A549 (cell line): ENCODE results near the gene DGKA. TPM values are rescaled to one million over a fixed set of nuclear protein-coding genes. Genes with fewer than 3 reads are reported as not detected.

Source experiments
- ATAC-seq, 2 experiments: fragments of 200-7000 bp in 1 of 2; fragments of >200 bp in 1 of 2; cut with Nextera tagmentation in 1 of 2; cut with Tn5 transposase in 1 of 2; 3 replicates each; pipeline versions ENCODE4 v1.8.0 to v1.9.1; 2018 to 2020; ENCODE audit warnings: mild to moderate bottlenecking in 1 of 2, moderate library complexity in 1 of 2
- CTCF ChIA-PET: fragments of 300-600 bp; sonication (Branson Sonifier 250); formaldehyde crosslinking; extraction: SDS; loops from one replicate; lab custom pipeline; 2021; ENCODE audit warnings: antibody characterized with exemption, inconsistent platforms; lab: Yijun Ruan, JAX
- POLR2A ChIA-PET: fragments of 350-600 bp; formaldehyde crosslinking; extraction: SDS; loops from one replicate; lab custom pipeline; 2021; ENCODE audit warnings: antibody characterized with exemption, inconsistent platforms; lab: Yijun Ruan, JAX
- DNase-seq, 2 experiments: peaks; one replicate each; pipeline versions ENCODE4 v3.0.0 to v3.0.0-alpha.2; 2011 to 2016; ENCODE audit warnings: low read depth in 1 of 2, low spot score in 1 of 2
- FAIRE-seq: peaks from 2 replicates; lab custom pipeline; 2011; peaks lifted over from hg19 to GRCh38; lab: Jason Lieb, UNC
- H3K27ac ChIP-seq, 2 experiments: fragments of >200 bp; sonication (Bioruptor Twin); formaldehyde crosslinking; 3 replicates each; pipeline ENCODE4 v1.5.1; 2016 to 2017
- H3K4me1 ChIP-seq: fragments of >200 bp; sonication (Bioruptor Twin); formaldehyde crosslinking; 3 replicates; pipeline ENCODE4 v1.6.1; 2016
- H3K4me2 ChIP-seq: fragments of >200 bp; sonication (Bioruptor Twin); formaldehyde crosslinking; 3 replicates; pipeline ENCODE4 v1.6.1; 2016
- H3K4me3 ChIP-seq: fragments of >200 bp; sonication (Bioruptor Twin); formaldehyde crosslinking; 3 replicates; pipeline ENCODE4 v1.5.1; 2016
- H3K9me3 ChIP-seq: fragments of >200 bp; sonication (Bioruptor Twin); formaldehyde crosslinking; 3 replicates; pipeline ENCODE4 v1.6.1; 2016
- ATOH8 ChIP-seq: fragments of 250-450 bp; sonication (Bioruptor Pico); IDR thresholded peaks from 2 replicates; pipeline ENCODE4 v1.5.0; 2020; ENCODE audit warnings: low read depth, mild to moderate bottlenecking, moderate library complexity
- CBX2 ChIP-seq: fragments of 200-600 bp; sonication (generic); IDR thresholded peaks from 2 replicates; pipeline ENCODE4 v1.6.1; 2016; ENCODE audit warnings: low read depth, mild to moderate bottlenecking, borderline replicate concordance
- EHF ChIP-seq: fragments of 250-450 bp; sonication (Bioruptor Pico); IDR thresholded peaks from 2 replicates; pipeline ENCODE4 v1.5.0; 2020; ENCODE audit warnings: mild to moderate bottlenecking
- GATA3 ChIP-seq: IDR thresholded peaks from 2 replicates; pipeline ENCODE4 v1.6.1; 2012; ENCODE audit warnings: borderline replicate concordance
- JUNB ChIP-seq: fragments of >200 bp; sonication (Bioruptor Twin); formaldehyde crosslinking; IDR thresholded peaks from 2 replicates; pipeline ENCODE4 v1.6.1; 2016
- KDM1A ChIP-seq: fragments of 200-600 bp; sonication (generic); IDR thresholded peaks from 2 replicates; pipeline ENCODE4 v1.6.1; 2016; ENCODE audit warnings: low read depth, mild to moderate bottlenecking
- KDM5A ChIP-seq: fragments of 200-600 bp; sonication (generic); IDR thresholded peaks from 2 replicates; pipeline ENCODE4 v1.6.1; 2016; ENCODE audit warnings: antibody characterized with exemption, mild to moderate bottlenecking
- NFE2L2 ChIP-seq: fragments of 150-350 bp; conservative IDR thresholded peaks from 2 replicates; pipeline ENCODE4 v1.6.1; 2014; ENCODE audit warnings: low read length
- NPAS2 ChIP-seq: fragments of 250-450 bp; sonication (Bioruptor Pico); IDR thresholded peaks from 2 replicates; pipeline ENCODE4 v1.8.0; 2022; ENCODE audit warnings: mild to moderate bottlenecking, moderate library complexity, borderline replicate concordance
- POLR2A ChIP-seq: IDR thresholded peaks from 2 replicates; pipeline ENCODE4 v1.6.1; 2012; ENCODE audit warnings: mild to moderate bottlenecking, low read length
- RAD21 ChIP-seq, 2 experiments: fragments of >200 bp in 1 of 2; sonication (Bioruptor Twin) in 1 of 2; formaldehyde crosslinking in 1 of 2; IDR thresholded peaks in 1 of 2; conservative IDR thresholded peaks in 1 of 2; 2 replicates in 1 of 2; 3 replicates in 1 of 2; pipeline ENCODE4 v1.6.1; 2012 to 2018; ENCODE audit warnings: inconsistent platforms in 1 of 2
- RCOR1 ChIP-seq: fragments of 150-350 bp; IDR thresholded peaks from 2 replicates; pipeline ENCODE4 v1.6.1; 2014; ENCODE audit warnings: antibody characterized with exemption, low read length, low read depth
- RFX5 ChIP-seq: fragments of 450-650 bp; IDR thresholded peaks from 2 replicates; pipeline ENCODE4 v1.7.1; 2014; ENCODE audit warnings: antibody characterized with exemption, mild to moderate bottlenecking, moderate library complexity
- SMC3 ChIP-seq: fragments of >200 bp; sonication (Bioruptor Twin); formaldehyde crosslinking; IDR thresholded peaks from 3 replicates; pipeline ENCODE4 v1.6.1; 2018; ENCODE audit warnings: inconsistent platforms
- SREBF2 ChIP-seq: fragments of 450-650 bp; IDR thresholded peaks from 2 replicates; pipeline ENCODE4 v1.6.1; 2014; ENCODE audit warnings: mild to moderate bottlenecking, moderate library complexity
- TP53 ChIP-seq: fragments of 250-450 bp; sonication (Bioruptor Pico); IDR thresholded peaks from 2 replicates; pipeline ENCODE4 v1.5.0; 2021; ENCODE audit warnings: mild to moderate bottlenecking, moderate library complexity
- ZNF302 ChIP-seq: fragments of 250-450 bp; sonication (Bioruptor Pico); IDR thresholded peaks from 2 replicates; pipeline ENCODE4 v1.9.0; 2021; ENCODE audit warnings: inconsistent platforms, mild to moderate bottlenecking, moderate library complexity
- WGBS: methylation state at CpG from one replicate; pipeline ENCODE4 v1.1.6; 2017; ENCODE audit errors: missing lambda C conversion rate; 5-methylcytosine and 5-hydroxymethylcytosine counted together
- polyA minus RNA-seq: library from RNA; depleted of rRNA, polyadenylated mRNA; stranded (reverse); fragments of >200 nt; gene quantifications from 2 replicates; pipeline ENCODE4 v1.2.3, GENCODE V29; 2011; rRNA and poly(A)+ RNA removed
- polyA plus RNA-seq, 4 experiments: library from polyadenylated mRNA; depleted of rRNA in 3 of 4; stranded (reverse); fragments of >200 nt; fragmentation: RNase III in 1 of 4; extraction: RNeasy Plus Mini Kit Qiagen cat#74134 plus additional on column Dnase treatment in 1 of 4; gene quantifications; 2 replicates in 3 of 4; 3 replicates in 1 of 4; pipeline ENCODE4 v1.2.3, GENCODE V29; 2011 to 2017
- TF ChIP-seq, protein P1 (sequence below): fragments of >200 bp; sonication (Bioruptor Twin); formaldehyde crosslinking; IDR thresholded peaks from 3 replicates; pipeline ENCODE4 v1.5.1; 2016
- TF ChIP-seq, protein P2 (sequence below): fragments of 150-350 bp; IDR thresholded peaks from 2 replicates; pipeline ENCODE4 v1.6.1; 2014; ENCODE audit warnings: low read depth, mild to moderate bottlenecking, low read length
- TF ChIP-seq, protein P3 (sequence below): IDR thresholded peaks from 2 replicates; pipeline ENCODE4 v1.6.1; 2012

Gene DGKA
- 24.7 and 26.1 TPM in 2 replicates for polyA plus RNA-seq (2011; rRNA removed)
- 12.7 and 12.8 TPM in 2 replicates for polyA plus RNA-seq (2012; cell fraction: cytosol; rRNA removed)
- 38.2 and 45.1 TPM in 2 replicates for polyA plus RNA-seq (2012; cell fraction: nucleus; rRNA removed)
- polyA plus RNA-seq (2017; fragmentation: RNase III; extraction: RNeasy Plus Mini Kit Qiagen cat#74134 plus additional on column Dnase treatment): 21.0 to 23.7 TPM (median 22.6 TPM) in 3 replicates
- polyA minus RNA-seq: 24.3 and 29.2 TPM in 2 replicates

DNA sequence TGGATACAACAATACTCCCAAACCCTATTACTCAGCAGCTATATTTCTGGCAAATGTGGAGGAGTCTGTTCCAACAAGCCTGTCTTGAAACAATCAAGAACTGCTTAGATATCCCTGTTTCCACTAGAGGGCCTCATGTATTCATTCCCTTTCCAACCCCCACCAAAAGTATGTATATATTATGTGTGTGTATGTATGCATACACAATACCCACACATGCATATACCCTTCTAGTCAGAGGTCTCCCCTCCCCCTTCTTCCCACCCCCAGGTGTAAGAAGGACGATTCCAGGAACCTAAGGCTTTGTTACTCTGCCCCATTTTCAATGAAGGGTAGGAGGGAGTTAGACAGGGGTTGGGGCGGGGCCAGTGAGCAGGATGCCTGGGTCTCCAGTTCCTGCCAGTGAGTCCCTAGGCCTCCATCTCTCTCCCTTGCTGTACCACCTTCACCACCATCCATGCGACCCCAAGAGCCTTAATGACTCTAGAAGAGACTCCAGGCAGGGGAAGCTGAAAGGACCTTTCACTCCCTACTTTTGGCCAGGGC, at the start of gene DGKA:
Gene DGKA, plus strand, starts transcription at position 392 of the 546 bp plus-strand sequence. CDS start 5,342 bp downstream, outside the sequence.
- peak within 1 kb of the TSS; percentile 54 for H3K4me3 ChIP-seq
- peak; percentile 69 to 71 for DNase-seq
- ATAC-seq: peak; percentile 28 to 56; a peak in 4 of 6 replicates
- peak within 1 kb of the TSS; percentile 74 to 88 for H3K27ac ChIP-seq
- H3K9me3 ChIP-seq: no peaks in the 10 kb centered on the region
- H3K4me2 ChIP-seq: peak within 1 kb of the TSS; percentile 79
- POLR2A ChIA-PET: interaction anchor here (0.7 to 1.3 kb wide), 2 partner anchors 113 kb away, joined by 4 read pairs; partner anchors contain the start of genes ORMDL2 and SARNP
- 34% methylated on average over 3 of the region's 3 CpGs for WGBS
- no peak for FAIRE-seq
- TF ChIP-seq GATA3: no peak
- peak; percentile 45 to 56; a peak in 4 of 5 replicates for TF ChIP-seq RAD21 (conservative IDR thresholded peaks at IDR 0.05 in 1 of 2, IDR thresholded peaks at IDR 0.05 in 1 of 2)
- no peak for TF ChIP-seq ZNF302 (CRISPR knock-in tag)
- TF ChIP-seq, protein P1, sequence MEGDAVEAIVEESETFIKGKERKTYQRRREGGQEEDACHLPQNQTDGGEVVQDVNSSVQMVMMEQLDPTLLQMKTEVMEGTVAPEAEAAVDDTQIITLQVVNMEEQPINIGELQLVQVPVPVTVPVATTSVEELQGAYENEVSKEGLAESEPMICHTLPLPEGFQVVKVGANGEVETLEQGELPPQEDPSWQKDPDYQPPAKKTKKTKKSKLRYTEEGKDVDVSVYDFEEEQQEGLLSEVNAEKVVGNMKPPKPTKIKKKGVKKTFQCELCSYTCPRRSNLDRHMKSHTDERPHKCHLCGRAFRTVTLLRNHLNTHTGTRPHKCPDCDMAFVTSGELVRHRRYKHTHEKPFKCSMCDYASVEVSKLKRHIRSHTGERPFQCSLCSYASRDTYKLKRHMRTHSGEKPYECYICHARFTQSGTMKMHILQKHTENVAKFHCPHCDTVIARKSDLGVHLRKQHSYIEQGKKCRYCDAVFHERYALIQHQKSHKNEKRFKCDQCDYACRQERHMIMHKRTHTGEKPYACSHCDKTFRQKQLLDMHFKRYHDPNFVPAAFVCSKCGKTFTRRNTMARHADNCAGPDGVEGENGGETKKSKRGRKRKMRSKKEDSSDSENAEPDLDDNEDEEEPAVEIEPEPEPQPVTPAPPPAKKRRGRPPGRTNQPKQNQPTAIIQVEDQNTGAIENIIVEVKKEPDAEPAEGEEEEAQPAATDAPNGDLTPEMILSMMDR: peak; percentile 72
- TF ChIP-seq ATOH8 (CRISPR knock-in tag): no peak
- peak; percentile 46; the same call in 2 of the 3 replicates for TF ChIP-seq SMC3
- TF ChIP-seq, all 56 proteins: peak for 3
- peaks cover 42% of the 10 kb centered on the region for H3K4me1 ChIP-seq
- CTCF ChIA-PET: interaction anchor here (0.5 to 2.7 kb wide), 27 partner anchors 9 to 1826 kb away, joined by 3 to 48 read pairs (median 3); partner anchors contain the start of genes IKZF4, RAB5B and SUOX

DNA sequence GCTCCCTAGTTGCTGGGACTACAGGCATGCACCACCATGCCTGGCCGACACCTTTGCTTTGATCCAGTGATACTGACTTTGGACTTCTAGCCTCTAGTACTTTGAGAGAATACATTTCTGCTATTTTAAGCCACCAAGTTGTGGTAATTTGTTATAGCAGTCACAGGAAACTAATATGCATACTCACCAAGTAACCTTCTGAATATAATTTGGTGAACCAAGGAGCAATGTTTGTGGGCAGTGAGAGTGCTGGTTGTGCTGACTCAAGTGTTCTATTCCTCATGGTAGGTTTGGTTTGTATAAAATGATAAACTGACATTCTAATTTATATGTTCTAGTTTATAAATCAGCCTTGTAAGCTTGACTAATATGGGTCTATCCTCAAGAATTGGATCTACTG, 45.8 kb upstream of the DGKA start:
- Histone ChIP-seq H3K4me2 (no peak overlapping the region), H3K4me1 (no peaks in the 10 kb centered on the region), H3K4me3 (no peak overlapping the region), H3K9me3 (no peaks in the 10 kb centered on the region), H3K27ac (no peak overlapping the region)
- WGBS: 40% methylated on average over 1 of the region's 1 CpG
- no peak for DNase-seq
- CTCF ChIA-PET: interaction anchor here (2.0 kb wide), 1 partner anchor 55 kb away, joined by 7 read pairs; no protein-coding TSS in a partner anchor
- POLR2A ChIA-PET: no interaction called here
- TF ChIP-seq RAD21 (conservative IDR thresholded peaks at IDR 0.05 in 1 of 2, IDR thresholded peaks at IDR 0.05 in 1 of 2) (no peak), TP53 (no peak), EHF (no peak), RFX5 (no peak), KDM5A (no peak), ZNF302 (CRISPR knock-in tag) (no peak), NFE2L2 (no peak), POLR2A (no peak), NPAS2 (CRISPR knock-in tag) (no peak), GATA3 (no peak), KDM1A (no peak), SREBF2 (no peak), CBX2 (no peak), RCOR1 (no peak), JUNB (no peak)
- TF ChIP-seq, protein P2, sequence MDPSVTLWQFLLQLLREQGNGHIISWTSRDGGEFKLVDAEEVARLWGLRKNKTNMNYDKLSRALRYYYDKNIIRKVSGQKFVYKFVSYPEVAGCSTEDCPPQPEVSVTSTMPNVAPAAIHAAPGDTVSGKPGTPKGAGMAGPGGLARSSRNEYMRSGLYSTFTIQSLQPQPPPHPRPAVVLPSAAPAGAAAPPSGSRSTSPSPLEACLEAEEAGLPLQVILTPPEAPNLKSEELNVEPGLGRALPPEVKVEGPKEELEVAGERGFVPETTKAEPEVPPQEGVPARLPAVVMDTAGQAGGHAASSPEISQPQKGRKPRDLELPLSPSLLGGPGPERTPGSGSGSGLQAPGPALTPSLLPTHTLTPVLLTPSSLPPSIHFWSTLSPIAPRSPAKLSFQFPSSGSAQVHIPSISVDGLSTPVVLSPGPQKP: no peak
- TF ChIP-seq, protein P3, sequence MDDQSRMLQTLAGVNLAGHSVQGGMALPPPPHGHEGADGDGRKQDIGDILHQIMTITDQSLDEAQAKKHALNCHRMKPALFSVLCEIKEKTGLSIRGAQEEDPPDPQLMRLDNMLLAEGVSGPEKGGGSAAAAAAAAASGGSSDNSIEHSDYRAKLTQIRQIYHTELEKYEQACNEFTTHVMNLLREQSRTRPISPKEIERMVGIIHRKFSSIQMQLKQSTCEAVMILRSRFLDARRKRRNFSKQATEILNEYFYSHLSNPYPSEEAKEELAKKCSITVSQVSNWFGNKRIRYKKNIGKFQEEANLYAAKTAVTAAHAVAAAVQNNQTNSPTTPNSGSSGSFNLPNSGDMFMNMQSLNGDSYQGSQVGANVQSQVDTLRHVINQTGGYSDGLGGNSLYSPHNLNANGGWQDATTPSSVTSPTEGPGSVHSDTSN: no peak
- FAIRE-seq: no peak
- no peak for ATAC-seq
